GM12892 (cell line): ENCODE results near the gene SFXN5.

Experiments
- DNase-seq: peaks from one replicate; pipeline ENCODE4 v3.0.0; 2011; ENCODE audit not compliant: insufficient read length
- FAIRE-seq: peaks from 2 replicates; lab custom pipeline; 2011; peaks lifted over from hg19 to GRCh38; lab: Jason Lieb, UNC
- POLR2A ChIP-seq: IDR thresholded peaks from 2 replicates; pipeline ENCODE4 v1.6.1; 2011; ENCODE audit warnings: low read depth, low read length, control low read depth
- POLR2AphosphoS5 ChIP-seq: IDR thresholded peaks from 2 replicates; pipeline ENCODE4 v1.6.1; 2011; ENCODE audit warnings: low read depth, low read length, control low read depth
- TAF1 ChIP-seq: IDR thresholded peaks from 2 replicates; pipeline ENCODE4 v1.6.1; 2011; ENCODE audit warnings: low read depth, mild to moderate bottlenecking, control low read depth, low read length, borderline replicate concordance

Gene SFXN5

DNA sequence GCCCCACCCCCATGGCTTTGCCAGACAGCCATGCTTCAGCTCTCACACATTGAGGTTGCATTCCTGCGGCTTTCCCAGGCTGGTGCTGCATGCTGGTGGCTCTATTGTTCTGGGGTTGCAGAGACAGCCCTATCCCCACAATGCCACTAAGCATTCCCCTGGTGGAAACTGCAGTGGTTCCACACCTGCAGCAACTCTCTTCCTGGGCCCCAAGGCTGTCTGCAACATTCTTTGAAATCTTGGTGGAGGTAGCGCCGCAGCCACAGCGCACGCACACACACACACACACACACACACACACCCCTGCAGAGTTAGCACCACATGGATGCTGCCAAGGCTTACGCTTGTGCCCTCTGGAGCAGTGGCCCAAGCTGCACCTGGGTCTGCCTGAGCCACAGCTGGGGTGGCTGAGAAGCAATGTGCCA lies 21.4 kb downstream of the SFXN5 start:
- TF ChIP-seq TAF1 = no peak
- FAIRE-seq = peak; percentile 77
- DNase-seq = no peak

DNA sequence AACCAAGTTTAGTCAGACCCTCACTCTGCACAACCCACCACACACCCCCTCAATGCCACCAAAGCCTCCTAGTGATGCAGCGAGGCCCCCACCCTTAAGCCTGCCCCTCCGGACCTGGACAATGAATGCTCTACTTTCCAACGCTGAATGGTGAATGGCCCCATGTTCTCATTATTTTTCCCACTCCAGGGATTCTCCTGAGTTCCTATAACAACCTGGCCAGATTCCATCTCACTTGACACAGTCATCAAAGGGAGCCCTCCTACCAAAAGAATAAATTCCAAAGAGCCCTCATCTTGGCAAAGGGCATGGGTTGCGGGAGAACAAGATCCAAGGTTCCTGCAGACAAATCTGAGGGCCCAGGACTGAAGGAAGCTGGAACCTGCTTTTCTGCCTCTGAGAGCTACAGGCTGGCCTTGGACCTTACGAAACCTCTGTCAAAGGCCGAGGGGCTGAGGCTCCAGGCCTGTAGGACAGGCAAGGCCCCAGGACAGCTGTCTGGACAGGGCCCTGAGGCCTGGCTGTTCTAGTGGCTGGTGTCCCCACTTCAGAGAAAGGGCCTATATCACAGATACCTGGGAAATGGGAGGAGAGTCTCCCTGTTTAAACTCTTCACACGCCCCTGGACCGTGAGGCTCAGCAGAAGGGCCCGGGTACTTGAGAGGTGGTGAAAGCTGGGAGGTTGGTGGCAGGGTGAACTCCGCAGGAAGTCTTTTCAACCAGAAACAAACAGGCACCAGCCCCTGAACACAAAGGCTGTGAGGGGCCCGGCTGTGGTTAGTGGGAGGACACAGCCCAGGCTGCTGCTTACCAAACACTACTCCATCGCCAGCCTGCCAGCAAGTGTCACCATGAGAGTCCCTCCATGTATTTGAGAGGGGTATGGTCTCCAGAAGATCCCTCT lies 27.3 kb downstream of the SFXN5 start:
- no peak for FAIRE-seq
- DNase-seq = no peak

DNA sequence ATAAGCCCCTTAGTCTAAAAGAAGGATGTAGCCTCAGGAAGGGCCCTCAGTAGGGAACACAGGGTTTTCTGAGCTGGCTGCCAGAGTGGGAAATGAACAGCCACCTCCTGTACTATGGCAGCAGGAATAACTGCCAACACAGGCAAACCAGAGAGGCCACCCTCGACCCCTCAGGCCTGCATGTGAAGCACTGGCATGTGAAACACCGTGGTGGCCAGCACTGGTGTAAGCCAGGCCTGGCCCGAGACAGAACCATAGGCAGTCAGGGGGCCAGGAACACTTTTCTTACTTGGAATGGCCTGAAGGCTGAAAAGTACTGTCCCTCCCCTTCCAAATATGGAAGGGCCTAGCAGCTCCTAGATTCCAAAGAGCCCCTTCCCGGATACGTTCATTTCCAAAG lies 28.2 kb downstream of the SFXN5 start:
- no peak for FAIRE-seq

More for the DNA sequence above, 27.3 kb downstream of the SFXN5 start:
- no peak for TF ChIP-seq POLR2A
- no peak for TF ChIP-seq POLR2AphosphoS5
- no peak for TF ChIP-seq TAF1

DNA sequence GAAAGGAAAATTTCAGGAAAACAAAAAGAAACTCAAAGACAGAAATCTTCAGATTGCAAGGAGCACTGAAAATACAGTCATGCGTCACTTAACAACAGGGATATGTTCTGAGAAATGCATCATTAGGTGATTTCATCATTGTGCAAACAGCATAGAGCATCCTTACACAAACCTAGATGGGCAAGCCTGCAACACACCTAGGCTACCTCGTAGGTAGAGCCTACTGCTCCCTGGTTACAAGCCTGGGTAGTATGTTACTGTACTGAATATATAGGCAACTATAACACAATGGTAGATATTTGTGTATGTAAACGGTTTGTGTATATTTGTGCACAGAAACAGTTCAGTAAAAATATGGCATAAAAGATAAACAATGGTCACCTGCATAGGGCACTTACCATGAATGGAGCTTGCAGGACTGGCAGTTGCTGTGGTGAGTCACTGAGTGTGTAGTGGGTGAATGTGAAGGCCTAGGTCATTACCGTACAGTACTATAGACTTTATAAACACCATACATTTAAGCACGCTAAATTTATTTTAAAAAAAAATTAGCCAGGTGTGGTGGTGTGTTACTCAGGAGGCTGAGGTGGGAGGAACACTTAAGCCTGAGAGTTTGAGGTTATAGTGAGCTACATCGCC lies 33.4 kb downstream of the SFXN5 start:
- DNase-seq (no peak), FAIRE-seq (no peak)
- no peak for TF ChIP-seq TAF1
- TF ChIP-seq POLR2A = no peak
- no peak for TF ChIP-seq POLR2AphosphoS5

More for the DNA sequence above, 28.2 kb downstream of the SFXN5 start:
- TF ChIP-seq POLR2AphosphoS5 = no peak
- no peak for TF ChIP-seq TAF1
- no peak for TF ChIP-seq POLR2A
- no peak for DNase-seq

DNA sequence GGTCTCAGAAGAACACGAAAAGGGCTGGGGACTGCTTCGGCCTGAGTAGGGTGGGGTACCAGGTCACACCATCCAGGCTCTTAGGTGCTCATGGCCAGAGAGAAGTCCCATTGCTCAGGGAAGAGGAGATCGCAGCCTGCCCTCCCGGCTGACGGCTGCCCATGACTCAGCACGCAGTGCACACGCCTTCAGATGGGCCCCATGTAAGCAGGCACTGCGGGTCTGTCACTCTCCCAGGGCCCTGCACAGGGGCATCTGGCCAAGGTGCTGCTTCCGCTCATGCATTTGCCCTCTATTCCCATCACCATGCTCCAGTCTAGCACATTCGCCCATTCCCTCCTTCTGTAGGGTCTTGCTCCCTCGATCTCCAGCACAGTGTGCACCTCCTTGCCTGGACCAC lies 34.7 kb downstream of the SFXN5 start:
- DNase-seq (no peak), FAIRE-seq (no peak)
- TF ChIP-seq POLR2A = no peak
- no peak for TF ChIP-seq POLR2AphosphoS5
- no peak for TF ChIP-seq TAF1

- FAIRE-seq (no peak), DNase-seq (no peak)
- TF ChIP-seq TAF1 (no peak), POLR2AphosphoS5 (no peak), POLR2A (no peak)
Observed at GRCh38 chr2:73035899-73036711, 35.4 kb downstream of the SFXN5 start.

DNA sequence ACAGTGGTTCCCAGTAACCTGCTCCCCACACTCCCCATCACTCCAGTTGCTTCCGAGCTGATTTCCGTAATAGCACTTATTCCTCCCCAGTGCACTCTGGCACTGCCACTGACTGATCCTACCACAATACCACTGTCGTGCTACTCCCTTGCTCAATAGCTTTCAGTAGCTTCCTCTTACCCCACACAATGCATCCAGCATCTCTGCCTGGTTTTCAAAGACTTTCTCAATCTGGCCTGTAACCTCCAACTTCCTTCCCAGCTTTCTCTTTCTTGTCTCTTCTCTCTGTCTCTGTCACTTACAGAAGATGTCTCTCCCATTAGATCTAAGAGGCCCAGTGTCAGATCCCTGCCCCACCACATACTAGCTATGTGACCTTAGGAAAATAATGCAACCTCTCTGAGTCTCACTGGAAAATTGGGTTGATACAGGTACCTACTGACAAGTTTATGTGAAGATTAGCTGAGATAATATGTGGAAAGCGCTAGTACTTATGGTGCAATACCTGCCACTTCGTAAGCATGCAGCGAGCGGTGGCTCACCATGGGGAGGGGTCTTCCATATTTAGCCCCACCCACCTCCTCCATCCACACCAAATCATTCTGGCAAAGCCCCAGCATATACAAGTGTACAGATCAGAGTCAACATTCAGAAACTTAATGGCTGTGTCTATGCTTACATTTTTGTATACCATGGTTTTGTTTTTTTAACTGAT lies 36.7 kb downstream of the SFXN5 start:
- no peak for DNase-seq
- no peak for FAIRE-seq
- no peak for TF ChIP-seq POLR2A
- TF ChIP-seq POLR2AphosphoS5 = no peak
- no peak for TF ChIP-seq TAF1

- no peak for DNase-seq
- no peak for FAIRE-seq
- TF ChIP-seq POLR2A = no peak
- no peak for TF ChIP-seq POLR2AphosphoS5
- TF ChIP-seq TAF1 = no peak
Observed at GRCh38 chr2:73033766-73034381, 37.6 kb downstream of the SFXN5 start.

DNA sequence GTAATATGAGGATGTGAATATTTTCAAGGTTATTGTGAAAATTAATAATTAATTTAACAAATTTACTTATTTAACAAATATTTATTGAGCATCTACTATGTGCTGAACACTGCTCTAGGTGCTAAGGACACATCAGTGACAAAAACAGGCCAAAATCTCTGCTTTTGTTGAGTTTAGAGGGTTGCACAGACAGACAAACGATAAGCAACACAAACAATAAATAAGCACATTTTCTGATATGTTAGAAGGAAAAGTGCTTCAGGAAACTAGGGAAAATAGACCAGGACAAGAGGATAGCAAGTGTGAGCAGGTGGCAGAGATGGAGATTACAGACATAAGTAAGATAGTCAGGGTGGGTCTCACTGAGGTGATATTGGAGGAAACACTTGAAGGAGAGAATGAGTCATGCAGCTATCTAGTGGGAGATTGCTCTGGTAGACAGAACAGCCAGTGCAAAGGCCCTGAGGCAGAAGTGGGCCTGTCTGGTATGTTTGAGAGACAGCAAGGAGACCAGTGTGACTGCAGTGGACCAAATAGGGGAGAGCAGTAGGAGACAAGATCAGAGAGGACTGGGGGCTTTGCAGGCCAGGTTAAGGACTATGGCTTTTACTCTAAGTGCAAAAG lies 38.3 kb downstream of the SFXN5 start:
- no peak for DNase-seq
- no peak for FAIRE-seq
- TF ChIP-seq TAF1 (no peak), POLR2AphosphoS5 (no peak), POLR2A (no peak)

DNA sequence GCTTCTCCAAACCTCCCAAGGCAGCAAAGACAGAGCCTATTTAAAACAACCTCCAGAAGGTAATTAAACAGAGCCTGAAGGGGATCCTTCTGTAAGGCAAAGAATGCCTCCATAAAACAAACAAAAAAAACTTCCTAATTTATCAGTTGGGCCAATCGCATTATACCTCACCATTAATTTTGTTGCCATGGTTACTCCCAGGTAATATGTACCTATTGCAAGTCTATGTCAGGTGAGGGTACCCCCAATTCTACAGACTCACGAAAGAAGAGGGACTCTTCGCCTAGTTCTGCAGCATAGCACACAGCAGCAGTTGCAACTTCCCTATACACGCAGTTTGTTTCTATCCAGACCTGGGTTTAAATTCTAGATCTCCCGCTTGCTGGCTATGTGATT lies 38.8 kb downstream of the SFXN5 start:
- no peak for FAIRE-seq
- DNase-seq = no peak
- no peak for TF ChIP-seq TAF1
- no peak for TF ChIP-seq POLR2A
- no peak for TF ChIP-seq POLR2AphosphoS5
